GM21723 (cell line): Measurements from ENCODE around the gene ADAMTS17.

Experiments
- ATAC-seq: cut with Tn5 transposase; IDR thresholded peaks from one replicate; pipeline ENCODE4 v1.9.1; 2021; ENCODE audit warnings: mild to moderate bottlenecking, moderate library complexity; ENCODE audit not compliant: unreplicated experiment

ADAMTS17 gene

DNA sequence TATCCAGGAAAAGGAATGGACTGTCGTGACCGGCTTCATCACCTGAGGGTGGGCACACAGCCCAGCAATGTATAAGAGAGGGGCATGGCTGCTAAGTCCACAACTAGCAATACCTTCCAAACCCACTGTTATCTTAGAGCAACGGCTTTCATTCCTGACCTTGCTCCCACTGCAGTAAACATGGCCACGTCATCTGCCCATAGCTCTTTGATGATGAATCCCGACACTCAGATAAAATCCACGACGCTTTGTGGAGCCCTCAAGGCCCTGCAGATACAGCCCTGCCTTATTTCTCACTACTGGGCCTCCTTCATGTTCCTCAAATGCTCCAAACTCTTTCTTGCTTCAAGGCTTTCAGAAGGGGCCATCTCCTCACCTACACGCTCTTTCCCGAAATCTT, 114.0 kb downstream of the ADAMTS17 start:
- ATAC-seq, result no peak

DNA sequence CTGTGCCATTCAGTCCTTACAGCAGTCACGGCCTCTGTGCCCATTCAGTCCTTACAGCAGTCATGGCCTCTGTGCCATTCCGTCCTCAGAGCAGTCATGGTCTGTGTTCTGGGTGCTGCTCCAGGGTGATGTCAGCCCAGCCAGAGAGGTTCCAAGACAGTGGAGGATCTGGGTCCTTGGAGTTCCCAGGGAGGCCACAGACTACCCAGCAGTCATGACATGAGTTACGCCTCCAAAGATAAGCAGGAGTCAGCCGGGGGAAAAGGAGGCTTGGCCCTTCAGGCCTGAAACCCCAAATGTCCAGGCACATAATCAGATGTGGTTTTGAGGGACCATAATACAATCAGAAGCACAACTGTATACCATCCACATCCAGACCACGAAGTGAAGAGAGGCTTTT, 115.7 kb downstream of the ADAMTS17 start:
- ATAC-seq, result no peak

DNA sequence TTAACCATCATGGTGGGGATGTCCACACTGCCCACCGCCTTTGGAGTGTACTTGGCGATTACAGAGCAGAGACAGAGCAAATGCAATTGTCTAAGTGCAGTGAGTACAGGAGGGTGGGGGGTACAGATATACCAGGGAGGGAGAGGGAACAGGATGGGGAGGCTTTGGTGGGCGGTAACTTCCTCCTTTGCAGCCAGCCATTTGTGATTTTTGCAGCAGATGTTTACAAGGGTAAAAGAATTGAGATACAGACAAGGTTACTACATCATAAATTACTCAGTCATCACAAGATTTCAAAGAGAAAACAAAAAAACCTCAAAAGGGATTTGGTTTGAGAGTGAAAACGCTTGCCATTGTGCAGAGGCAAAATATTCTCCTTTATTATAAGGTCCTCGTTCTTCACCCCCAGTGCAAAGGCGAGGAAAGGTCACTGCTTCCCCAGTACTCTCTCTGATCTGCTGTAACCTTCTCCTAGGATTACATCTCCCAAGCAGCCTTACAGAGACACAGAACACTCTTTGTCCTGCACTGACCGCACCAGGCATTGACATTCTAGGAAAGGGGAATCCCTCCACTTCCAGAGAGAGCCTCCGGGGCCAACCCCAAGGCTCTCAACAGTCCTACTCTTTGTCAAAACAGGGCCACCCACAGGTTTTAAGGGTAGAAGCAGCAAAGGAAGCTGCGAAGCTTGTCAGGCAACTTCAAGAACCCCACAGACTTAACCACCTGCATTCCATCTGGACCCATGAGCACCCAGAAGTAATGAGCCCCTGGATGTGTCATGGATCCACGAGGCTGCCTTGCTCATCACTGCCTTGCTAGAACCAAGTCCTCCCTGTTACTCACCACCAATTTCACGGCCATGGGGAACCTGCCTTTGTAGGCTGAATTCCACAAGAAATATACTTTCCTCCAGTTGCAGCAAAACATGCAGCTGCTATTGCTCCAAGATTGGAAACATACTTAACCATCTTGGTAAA, 117.3 kb downstream of the ADAMTS17 start:
- no peak for ATAC-seq

DNA sequence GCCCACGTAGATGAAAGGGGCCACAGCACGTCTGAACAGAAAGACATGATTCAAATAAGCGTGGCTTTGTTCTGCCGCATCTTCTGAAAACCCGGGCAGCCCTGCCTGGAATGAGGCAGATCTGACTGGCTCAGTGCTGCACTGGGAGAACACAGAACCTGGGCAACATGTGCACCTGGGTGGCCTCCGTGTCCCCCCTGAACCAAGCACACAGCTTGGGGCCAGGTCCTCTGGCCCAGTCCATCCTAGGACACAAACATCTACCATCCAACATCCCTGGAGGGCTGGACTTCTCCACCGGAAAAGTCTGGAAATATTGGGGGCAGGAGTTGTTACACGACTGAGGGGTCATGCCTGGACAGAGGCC, 119.4 kb downstream of the ADAMTS17 start:
- ATAC-seq, result no peak

DNA sequence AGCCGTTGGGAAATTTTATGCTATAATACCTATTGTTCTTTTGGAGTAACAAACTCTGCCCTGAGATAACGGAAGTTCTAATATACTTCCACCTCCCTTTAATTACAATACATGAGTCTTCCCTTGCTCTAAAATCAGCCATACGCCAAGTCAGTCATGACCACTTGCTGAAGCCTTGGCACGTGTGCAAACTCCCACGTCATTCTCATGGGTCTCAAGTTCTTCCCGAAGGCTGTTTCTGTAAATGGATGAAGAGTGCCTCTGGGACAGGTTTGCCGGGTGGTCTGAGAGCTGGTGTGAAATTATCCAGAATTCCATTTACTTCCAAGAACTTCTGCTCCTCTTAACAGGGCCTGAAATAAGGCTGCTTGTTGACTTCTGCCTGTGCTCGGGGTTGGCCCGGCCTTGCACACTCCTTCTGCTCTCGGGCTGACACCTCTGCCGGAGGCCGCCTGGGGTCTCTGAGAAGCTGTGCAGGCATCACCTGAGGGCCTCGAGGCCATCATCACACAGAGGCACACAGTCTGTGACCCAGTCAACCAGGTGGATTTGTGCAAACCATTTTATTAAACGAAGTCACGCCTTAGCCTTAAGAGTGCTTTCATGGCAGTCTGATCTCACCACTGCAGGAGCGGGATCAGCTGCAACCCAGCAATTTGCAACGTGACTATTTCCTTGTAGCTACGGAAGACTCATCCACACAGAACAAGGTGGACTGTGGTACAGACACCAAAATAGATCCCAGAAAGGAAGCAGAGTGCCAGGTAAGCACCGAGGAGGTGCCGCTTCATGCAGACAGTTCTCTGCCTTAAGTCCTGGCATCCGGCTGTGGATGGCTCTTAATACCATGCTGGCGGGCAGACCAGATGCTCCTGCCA, 120.1 kb downstream of the ADAMTS17 start:
- ATAC-seq, result no peak

DNA sequence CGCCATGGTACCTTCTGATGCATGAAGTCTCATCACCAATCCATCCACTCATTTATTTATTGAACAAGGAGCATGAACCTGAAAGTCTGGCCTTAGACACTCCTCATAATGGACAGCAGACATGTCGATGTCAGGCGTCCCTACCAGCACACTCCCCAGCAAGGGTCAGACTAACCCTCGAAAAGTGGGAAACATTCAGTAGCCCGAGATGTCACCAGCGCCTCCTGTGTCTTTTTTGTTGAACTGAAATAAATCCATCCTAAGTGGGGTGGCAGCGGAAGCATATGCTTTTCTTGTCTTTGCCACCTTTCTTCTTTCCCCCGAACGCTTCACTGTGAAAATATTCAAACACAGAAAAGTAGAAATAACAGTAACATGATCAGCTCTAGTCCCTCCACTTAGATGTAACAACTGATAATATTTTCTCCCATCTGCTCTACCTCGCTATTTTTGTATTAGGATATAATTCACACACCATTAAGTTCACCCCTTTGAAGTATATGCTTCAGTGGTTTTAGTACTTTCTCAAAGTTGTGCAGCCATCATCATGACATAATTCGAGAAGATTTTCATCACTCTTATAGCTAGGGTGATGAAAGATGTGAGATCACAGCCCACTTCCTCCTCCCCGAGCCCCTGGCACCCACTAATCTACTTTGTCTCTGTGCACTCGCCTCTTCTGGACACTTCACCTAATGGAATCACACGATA, 121.6 kb downstream of the ADAMTS17 start:
- ATAC-seq, result no peak

DNA sequence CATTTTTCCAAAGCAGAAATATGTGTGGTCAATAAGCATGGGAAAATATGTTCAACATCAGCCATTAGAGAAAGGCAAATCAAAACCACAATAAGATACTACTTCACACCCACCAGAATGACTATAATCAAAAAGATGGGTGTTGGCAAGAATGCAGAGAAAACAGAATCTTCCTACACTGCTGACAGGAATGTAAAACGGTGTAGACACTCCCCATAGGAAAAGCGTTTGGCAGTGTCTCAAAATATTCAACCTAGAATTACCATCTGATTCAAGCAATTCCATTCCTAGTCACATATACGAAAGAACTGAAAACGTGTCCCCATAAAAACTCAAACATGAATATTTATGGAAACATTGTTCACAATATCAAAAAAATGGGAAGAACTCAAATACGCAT, 123.3 kb downstream of the ADAMTS17 start:
- ATAC-seq, result no peak

DNA sequence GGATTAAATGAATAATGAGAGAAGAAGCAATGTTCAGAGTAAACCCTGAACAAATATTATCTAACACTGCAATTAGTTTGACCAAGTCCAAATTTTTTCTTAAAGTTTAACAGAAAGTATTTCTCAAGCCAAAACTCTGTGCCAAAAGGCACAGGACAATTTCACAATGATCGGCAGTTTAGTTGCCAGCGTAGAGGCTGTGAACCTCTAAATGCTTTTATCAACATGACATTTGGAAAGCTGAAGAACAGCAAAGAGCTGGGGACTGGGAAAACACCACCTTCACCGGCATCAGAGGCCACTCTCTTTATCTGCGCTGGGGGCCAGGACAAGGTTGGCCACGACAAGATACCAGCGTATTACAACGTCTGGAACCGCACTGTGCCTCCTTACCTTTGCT, 125.6 kb downstream of the ADAMTS17 start:
- no peak for ATAC-seq

DNA sequence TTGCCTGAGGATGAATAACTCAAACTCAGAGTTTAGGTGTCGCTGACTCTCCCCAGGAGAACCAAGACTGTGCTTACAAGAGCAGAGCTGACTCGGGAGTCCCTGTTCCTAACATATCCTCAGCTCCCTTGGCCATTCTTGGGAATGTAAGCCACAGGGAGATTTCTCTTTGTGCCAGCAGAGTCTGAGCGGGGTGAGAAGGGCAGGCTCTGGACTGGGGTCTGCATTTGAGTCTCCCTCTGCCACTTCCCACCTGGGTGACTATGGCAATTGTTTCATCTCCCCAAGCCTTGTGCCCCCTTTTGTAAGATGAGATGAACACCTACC, 126.0 kb downstream of the ADAMTS17 start:
- no peak for ATAC-seq

DNA sequence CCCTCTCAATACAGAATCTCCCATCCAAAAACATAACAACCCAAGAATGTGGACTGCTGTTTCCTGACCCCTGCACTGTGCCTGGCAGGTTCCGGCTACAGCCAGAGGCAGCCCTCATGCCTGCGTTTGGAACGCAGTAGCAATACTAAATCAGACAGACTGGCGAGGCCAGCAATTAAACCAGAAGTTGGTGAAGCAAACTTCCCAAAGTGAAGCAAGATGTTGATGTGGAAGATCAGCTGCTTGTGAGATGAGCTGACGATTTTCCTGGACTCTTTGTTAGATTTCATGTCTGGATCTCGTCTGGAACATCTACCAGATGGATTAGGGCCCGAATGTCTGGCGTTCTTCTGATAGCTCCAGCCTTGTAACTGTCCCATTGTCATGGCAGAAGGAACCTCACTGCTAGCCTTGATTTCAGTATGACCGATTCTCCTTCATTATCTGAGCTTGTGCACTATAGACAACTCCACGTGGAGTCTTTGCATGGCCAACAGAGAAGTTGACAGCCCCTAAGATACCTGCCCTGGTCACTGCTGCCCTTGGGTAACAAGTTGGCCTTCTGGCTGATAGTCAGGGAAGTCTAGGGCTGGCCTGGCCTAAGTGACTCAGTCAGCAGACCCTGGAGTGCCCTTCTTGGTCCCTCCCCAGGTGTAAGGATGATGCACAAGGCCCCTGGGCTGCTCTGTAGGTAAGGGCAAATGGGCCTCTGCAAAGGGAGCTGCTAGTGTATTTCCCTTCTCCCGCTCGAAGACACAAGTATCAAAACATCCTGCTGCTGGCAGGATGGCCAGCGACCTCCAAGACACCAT, 126.5 kb downstream of the ADAMTS17 start:
- ATAC-seq, result no peak

DNA sequence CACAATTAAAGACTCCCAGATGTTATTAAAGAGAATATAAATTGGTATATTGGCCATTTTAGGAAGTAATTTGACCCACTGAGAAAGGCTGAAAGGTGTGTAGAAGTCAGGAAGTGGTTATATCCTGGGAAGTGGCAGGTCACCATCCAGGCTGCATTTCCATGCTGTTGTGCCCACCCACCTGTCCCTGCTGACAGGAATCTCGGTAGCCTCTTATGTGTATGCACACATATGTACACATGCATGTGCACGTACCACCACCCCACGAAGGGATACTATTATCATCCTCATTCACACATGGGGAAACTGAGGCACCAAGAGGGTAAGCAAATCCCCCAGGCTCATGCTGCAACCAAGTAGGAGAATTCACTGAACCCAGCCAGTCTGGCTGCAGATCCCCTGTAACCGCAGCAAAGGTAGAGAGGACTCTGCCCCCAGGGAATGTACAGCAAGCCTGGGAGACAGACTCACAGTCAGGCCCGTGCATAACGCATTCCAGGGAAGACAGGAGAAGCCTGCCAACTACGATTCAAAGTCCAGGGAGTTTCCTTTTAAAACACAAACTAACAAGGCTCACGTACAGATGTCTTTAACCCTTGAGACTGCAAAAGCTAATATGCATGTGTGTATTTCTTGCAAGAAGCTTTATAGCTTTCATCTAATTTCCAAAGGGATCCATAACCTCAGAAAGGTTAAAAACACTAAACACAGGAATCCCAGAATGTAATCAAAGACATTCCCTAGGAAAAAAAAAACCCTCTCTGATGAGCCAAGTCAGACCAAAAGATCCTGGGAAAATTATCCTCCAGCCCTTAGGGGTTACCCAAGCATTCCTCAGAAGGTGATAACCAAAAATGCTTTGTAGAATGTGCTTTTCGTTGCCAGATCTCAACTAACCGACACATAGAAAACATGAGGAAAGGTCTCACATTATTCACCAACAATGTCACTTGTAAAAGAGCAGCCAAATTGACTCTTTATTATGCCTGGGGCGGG, 129.6 kb downstream of the ADAMTS17 start:
- ATAC-seq, result no peak

DNA sequence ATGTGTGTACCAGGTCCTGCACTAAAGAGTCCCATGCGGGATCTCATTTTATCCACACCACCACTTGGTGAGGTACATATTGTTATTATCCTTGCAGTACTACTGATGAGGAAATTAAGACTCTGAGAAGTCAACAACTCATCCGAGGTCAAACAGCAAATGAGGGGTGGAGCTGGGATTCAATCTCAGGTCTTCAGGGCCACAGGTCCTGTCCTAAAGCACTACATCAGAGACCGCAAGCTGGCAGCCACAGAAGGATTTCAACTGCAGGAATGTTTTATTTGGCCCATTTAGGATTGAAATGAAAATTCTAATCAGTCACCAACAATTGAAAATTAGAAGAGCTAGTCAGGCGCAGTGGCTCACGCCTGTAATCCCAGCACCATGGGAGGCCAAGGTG, 131.4 kb downstream of the ADAMTS17 start:
- no peak for ATAC-seq

DNA sequence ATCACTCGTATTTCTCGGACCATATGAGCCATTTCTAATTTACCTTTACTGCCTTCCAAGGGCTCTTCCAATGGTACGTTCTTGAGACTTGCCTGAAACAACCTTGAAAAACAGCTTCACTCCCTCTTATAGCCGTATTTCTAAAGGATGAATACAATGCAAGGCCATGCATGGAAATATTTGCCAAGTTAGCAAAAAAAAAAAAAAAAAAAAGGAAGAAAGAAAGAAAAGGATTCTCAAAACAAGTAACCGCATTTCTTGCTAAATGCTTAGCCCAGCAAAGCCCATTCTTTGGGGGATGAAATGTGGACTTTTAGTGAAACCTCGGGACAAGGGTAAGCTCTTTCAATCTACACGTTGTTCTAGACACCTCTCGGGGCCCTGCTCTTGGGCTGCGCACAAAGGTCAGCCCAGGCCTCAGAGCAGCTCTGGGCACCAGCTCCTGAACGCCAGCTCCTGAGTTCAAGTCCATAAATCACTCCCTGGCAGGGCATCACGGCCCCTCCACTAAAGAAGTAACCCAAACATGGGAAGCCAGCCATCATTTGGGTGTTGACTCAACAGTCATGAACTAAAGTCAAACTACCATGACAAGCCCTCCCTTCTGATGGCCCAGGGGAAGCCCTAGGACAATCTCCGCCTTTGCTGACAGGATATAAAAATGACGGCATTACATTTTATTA, 132.7 kb downstream of the ADAMTS17 start:
- ATAC-seq, result no peak

DNA sequence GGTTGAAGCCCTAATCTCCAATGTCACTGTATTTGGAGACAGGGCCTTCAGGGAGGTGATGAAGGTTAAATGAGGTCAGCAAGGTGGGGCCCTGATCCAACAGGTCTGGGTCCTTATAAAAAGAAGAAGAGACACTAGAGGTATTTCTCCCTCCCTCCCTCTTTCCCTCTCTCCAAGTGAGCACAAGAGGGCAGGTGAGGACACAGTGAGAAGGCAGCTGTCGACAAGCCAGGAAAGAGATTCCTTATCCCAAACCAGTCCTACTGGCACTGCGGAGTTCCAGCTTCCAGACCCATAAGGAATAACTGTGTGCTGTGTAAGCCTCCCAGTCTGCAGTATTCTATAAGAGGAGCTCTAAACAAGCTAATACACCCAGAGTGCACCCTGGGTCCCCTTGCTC, 134.7 kb downstream of the ADAMTS17 start:
- ATAC-seq, result no peak

DNA sequence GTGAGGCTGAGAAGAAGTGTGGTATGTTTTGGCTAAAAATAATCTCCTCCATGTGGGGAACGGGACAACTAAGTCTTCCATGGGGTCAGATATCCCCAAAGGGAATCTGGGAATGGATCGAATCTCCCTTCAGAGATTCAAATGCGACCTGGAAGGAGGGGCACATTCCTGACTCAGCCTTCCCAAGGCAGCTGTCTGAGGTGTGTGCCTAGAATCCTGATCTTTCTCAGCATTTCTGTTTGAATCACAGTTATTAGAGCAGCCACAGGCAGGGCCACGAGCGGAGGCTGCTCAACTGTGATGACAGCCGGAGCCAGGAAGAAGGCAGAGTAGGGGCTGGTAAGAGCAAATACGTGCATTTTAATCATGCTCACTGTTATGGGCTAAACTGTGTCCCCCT, 135.1 kb downstream of the ADAMTS17 start:
- no peak for ATAC-seq

DNA sequence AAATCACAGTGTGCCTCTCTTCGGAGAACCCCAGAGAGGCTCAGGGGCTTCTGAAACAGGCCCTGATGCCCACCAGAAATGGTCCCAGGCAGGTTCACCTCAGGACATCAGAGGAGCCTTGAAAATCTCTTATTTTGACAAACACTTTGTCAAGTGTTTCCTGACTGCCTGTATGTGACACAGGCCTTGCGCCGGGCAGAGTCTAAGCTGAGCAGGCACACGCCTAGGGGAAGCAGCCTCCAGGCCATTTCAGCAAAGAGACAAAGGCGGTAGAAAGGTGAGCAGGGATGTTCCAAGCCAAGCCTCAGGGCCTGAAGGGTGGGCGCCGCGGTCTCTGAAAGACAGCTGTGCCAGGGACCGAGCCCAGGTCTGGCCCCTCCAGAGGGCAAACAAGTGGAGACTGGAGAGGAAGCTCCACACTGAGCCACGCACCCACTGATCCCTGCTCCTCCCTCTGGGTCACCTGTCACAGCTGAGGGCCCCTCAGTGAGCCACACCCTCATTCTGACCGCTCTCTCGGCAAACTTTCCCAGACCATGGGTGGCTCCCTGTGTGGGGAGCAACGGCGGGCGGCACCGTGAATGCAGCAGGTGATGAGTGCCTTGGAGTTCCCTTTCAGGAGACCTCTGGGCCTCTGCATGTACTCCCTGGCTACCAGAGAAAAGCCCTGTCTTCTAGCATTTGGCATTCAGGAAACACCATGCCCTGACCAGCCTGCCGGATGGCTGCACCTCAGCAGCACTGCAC, 136.1 kb downstream of the ADAMTS17 start:
- no peak for ATAC-seq

DNA sequence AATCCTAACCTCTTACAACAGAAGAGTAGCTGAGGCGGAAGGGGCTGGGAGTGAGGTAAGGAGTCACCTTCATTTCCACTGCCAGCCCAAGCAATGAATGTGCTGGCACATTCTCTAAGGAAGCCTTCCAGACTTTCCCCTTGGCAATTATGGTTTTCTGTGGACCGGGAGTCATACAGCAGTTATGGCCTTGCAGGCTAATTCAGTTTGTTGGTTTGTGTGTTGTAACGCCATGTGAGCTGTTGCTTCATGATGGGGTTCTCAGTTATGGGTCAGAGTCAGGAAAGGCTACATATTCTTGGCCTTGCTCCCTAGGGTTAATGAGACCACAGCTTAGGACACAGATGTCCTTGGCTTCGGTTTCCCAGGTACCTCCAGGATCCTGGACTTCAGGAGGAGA, 137.0 kb downstream of the ADAMTS17 start:
- no peak for ATAC-seq

DNA sequence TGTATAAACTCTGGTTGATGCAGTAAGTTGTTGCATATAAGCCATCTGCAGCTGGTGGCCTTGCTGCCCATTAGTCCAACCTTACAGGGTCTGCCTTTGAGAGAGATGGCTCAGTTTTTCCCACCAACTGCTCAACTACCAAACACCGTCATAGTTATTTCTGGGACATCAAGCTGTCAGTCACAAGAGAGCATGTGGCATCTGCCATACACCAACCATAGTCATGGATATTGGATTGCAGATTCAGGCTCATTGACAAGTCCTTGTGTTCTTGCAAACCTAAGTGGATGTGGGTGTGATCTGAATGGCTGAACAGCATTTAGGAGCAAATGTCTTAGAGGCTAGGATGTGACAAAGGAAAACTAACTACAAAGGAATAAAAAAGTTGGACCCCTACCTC, 137.6 kb downstream of the ADAMTS17 start:
- no peak for ATAC-seq
